GM23338 (cell line): Measurements from ENCODE around the gene MSTO1. TPM values are rescaled to one million over a fixed set of nuclear protein-coding genes. Genes with fewer than 3 reads are reported as not detected.

Experiments used
- ATAC-seq: fragments of 200-7000 bp; cut with Tn5 transposase; 3 replicates; pipeline ENCODE4 v1.9.1; 2020
- DNase-seq: peaks from one replicate; pipeline ENCODE4 v3.0.0-alpha.2; 2015; ENCODE audit warnings: low spot score
- H2AFZ ChIP-seq: fragments of 200-600 bp; sonication (generic); 2 replicates; pipeline ENCODE4 v1.8.0; 2016; ENCODE audit warnings: antibody characterized with exemption, mild to moderate bottlenecking, moderate library complexity
- H3F3A ChIP-seq: fragments of 200-600 bp; sonication (generic); replicated peaks from 2 replicates; pipeline ENCODE4 v1.8.0; 2017; ENCODE audit warnings: antibody characterized with exemption, mixed run types, low read depth
- H3K27ac ChIP-seq: fragments of 200-600 bp; sonication (generic); 2 replicates; pipeline ENCODE4 v1.6.1; 2016; ENCODE audit warnings: low read depth
- H3K27me3 ChIP-seq: fragments of 200-600 bp; sonication (generic); 2 replicates; pipeline ENCODE4 v1.8.0; 2016; ENCODE audit warnings: mild to moderate bottlenecking, mixed run types, moderate library complexity; ENCODE audit not compliant: insufficient read depth
- H3K36me3 ChIP-seq: fragments of 200-600 bp; sonication (generic); 2 replicates; pipeline ENCODE4 v1.8.0; 2016; ENCODE audit warnings: mild to moderate bottlenecking; ENCODE audit not compliant: insufficient read depth
- H3K4me1 ChIP-seq: fragments of 200-600 bp; sonication (generic); 2 replicates; pipeline ENCODE4 v1.8.0; 2016; ENCODE audit warnings: mild to moderate bottlenecking, moderate library complexity; ENCODE audit not compliant: insufficient read depth
- H3K4me2 ChIP-seq: fragments of 200-600 bp; sonication (generic); 2 replicates; pipeline ENCODE4 v1.7.1; 2017; ENCODE audit warnings: mixed run types
- H3K4me3 ChIP-seq: fragments of 200-600 bp; sonication (generic); 2 replicates; pipeline ENCODE4 v1.6.1; 2016; ENCODE audit warnings: mixed run types
- H3K79me2 ChIP-seq: fragments of 200-600 bp; sonication (generic); replicated peaks from 2 replicates; pipeline ENCODE4 v1.8.0; 2017; ENCODE audit warnings: mild to moderate bottlenecking; ENCODE audit not compliant: insufficient read depth
- H3K9me2 ChIP-seq: fragments of 200-600 bp; sonication (generic); 2 replicates; pipeline ENCODE4 v1.8.0; 2017; ENCODE audit not compliant: insufficient read depth
- H4K20me1 ChIP-seq: fragments of 200-600 bp; sonication (generic); replicated peaks from 2 replicates; pipeline ENCODE4 v1.8.0; 2017; ENCODE audit warnings: mild to moderate bottlenecking; ENCODE audit not compliant: insufficient read depth
- H3K27ac Mint-ChIP-seq: 2 replicates; pipeline ENCODE4 v1.8.0; 2020; ENCODE audit warnings: inconsistent platforms, mild to moderate bottlenecking, moderate library complexity, mixed read lengths
- H3K27me3 Mint-ChIP-seq: 3 replicates; pipeline ENCODE4 v1.8.0; 2022; ENCODE audit warnings: low read depth, mild to moderate bottlenecking, moderate library complexity, mixed read lengths, inconsistent platforms; ENCODE audit not compliant: insufficient read depth, poor library complexity
- H3K36me3 Mint-ChIP-seq: 3 replicates; pipeline ENCODE4 v1.8.0; 2021; ENCODE audit warnings: low read depth, mild to moderate bottlenecking, inconsistent platforms, moderate library complexity, mixed read lengths
- H3K4me1 Mint-ChIP-seq: 3 replicates; pipeline ENCODE4 v1.8.0; 2020; ENCODE audit warnings: mild to moderate bottlenecking, inconsistent platforms, mixed read lengths
- H3K4me3 Mint-ChIP-seq: 3 replicates; pipeline ENCODE4 v1.8.0; 2021; ENCODE audit warnings: moderate library complexity, mild to moderate bottlenecking, inconsistent platforms, mixed read lengths
- H3K9me3 Mint-ChIP-seq: 3 replicates; pipeline ENCODE4 v1.8.0; 2020; ENCODE audit warnings: moderate library complexity, mild to moderate bottlenecking, inconsistent platforms, mixed read lengths
- CREB1 ChIP-seq: fragments of 250-450 bp; sonication (Bioruptor Pico); IDR thresholded peaks from 2 replicates; pipeline ENCODE4 v1.5.0; 2020; ENCODE audit warnings: low read depth, mild to moderate bottlenecking, moderate library complexity
- EZH2phosphoT487 ChIP-seq: fragments of 200-600 bp; sonication (generic); IDR thresholded peaks from one replicate; pipeline ENCODE4 v1.8.1; 2018; ENCODE audit warnings: antibody characterized with exemption; ENCODE audit not compliant: unreplicated experiment
- JUNB ChIP-seq: IDR thresholded peaks from one replicate; pipeline ENCODE4 v1.6.1; 2016; ENCODE audit warnings: antibody characterized with exemption; ENCODE audit not compliant: unreplicated experiment
- NANOG ChIP-seq: IDR thresholded peaks from 2 replicates; pipeline ENCODE4 v1.6.1; 2016; ENCODE audit warnings: antibody characterized with exemption, borderline replicate concordance
- STAT1 ChIP-seq: IDR thresholded peaks from one replicate; pipeline ENCODE4 v1.6.1; 2016; ENCODE audit warnings: antibody characterized with exemption; ENCODE audit not compliant: unreplicated experiment
- ZNF331 ChIP-seq: fragments of 250-450 bp; sonication (Bioruptor Pico); IDR thresholded peaks from 2 replicates; pipeline ENCODE4 v1.5.0; 2020; ENCODE audit warnings: low read depth, mild to moderate bottlenecking, moderate library complexity
- polyA plus RNA-seq: library from polyadenylated mRNA; unstranded; fragments of >200 nt; fragmentation: Nextera tagmentation; extraction: Ambion mirVana; gene quantifications from 2 replicates; pipeline ENCODE4 v1.2.1, GENCODE V29; 2016
- total RNA-seq: library from RNA; depleted of rRNA; stranded (reverse); fragments of >200 nt; shearing (Covaris generic); gene quantifications from 2 replicates; pipeline ENCODE4 v1.2.3, GENCODE V29; 2014
- TF ChIP-seq, protein P1 (sequence below): IDR thresholded peaks from 2 replicates; pipeline ENCODE4 v1.6.1; 2016; ENCODE audit warnings: antibody characterized with exemption
- TF ChIP-seq, protein P2 (sequence below): IDR thresholded peaks from one replicate; pipeline ENCODE4 v1.6.1; 2018; ENCODE audit warnings: antibody characterized with exemption; ENCODE audit not compliant: unreplicated experiment

The MSTO1 gene
- total and polyA plus RNA-seq, 2 experiments from 2014 or later = 35.4 to 43.5 TPM

DNA sequence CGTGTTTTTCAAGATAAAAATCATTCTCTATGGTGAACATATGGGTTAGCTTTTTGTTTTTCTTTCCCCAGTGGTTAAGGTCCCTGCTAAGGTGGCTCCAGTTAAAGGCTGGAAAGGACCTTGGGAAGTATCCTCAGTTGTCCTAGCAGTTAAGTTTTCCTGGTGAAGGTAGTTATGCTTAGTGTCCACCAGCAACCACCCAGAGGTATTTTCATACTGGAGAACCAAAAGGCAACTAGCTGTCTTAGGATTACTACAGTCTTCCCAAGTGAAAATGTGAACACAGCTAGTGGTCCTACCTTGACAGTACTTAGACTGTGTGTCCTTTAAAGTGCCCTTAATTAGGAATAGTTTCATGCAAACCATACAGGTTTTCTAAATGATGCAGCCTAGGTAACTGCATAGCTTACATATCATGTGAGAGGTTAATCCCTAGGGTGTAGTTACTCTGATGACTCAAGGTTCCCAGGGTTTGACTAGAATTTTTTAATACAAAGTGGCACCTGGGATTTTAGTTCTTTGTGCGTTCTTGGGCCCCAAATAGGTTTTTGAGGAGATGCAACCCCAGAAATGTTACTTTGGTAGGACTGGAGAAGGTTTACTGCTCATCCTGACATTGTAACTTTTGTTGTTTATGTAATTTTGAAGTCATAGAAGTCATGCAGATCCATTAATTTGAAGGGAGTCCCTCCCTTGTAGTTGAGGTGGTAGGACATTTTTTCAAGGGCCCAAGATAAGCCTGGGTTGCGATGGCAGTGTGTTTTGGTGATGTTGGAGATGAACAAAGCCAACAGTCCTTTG lies 42.0 kb downstream of the MSTO1 start:
- peaks cover 6% of the 10 kb centered on the region for H3K27me3 Mint-ChIP-seq
- Histone ChIP-seq H3K27ac (no peak overlapping the region), H3K27me3 (no peaks in the 10 kb centered on the region), H3K4me3 (no peak overlapping the region), H2AFZ (no peak overlapping the region), H3K9me2 (0 out of 2 replicates have a peak, but pooled peaks cover 4% of the 10 kb centered on the region), H3F3A (0 out of 2 replicates have a peak, but pooled peaks cover 2% of the 10 kb centered on the region), H3K36me3 (no peaks in the 10 kb centered on the region), H4K20me1 (no peaks in the 10 kb centered on the region; the same call in 1 of the 2 replicates), H3K4me1 (no peaks in the 10 kb centered on the region), H3K79me2 (no peaks in the 10 kb centered on the region), H3K4me2 (no peak overlapping the region)
- TF ChIP-seq NANOG = no peak
- TF ChIP-seq, protein P1, sequence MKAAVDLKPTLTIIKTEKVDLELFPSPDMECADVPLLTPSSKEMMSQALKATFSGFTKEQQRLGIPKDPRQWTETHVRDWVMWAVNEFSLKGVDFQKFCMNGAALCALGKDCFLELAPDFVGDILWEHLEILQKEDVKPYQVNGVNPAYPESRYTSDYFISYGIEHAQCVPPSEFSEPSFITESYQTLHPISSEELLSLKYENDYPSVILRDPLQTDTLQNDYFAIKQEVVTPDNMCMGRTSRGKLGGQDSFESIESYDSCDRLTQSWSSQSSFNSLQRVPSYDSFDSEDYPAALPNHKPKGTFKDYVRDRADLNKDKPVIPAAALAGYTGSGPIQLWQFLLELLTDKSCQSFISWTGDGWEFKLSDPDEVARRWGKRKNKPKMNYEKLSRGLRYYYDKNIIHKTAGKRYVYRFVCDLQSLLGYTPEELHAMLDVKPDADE = no peak
- no peak for TF ChIP-seq CREB1 (CRISPR knock-in tag)
- TF ChIP-seq JUNB = no peak
- no peak for TF ChIP-seq STAT1
- no peak for TF ChIP-seq ZNF331 (CRISPR knock-in tag)
- no peak for TF ChIP-seq EZH2phosphoT487
- TF ChIP-seq, protein P2, sequence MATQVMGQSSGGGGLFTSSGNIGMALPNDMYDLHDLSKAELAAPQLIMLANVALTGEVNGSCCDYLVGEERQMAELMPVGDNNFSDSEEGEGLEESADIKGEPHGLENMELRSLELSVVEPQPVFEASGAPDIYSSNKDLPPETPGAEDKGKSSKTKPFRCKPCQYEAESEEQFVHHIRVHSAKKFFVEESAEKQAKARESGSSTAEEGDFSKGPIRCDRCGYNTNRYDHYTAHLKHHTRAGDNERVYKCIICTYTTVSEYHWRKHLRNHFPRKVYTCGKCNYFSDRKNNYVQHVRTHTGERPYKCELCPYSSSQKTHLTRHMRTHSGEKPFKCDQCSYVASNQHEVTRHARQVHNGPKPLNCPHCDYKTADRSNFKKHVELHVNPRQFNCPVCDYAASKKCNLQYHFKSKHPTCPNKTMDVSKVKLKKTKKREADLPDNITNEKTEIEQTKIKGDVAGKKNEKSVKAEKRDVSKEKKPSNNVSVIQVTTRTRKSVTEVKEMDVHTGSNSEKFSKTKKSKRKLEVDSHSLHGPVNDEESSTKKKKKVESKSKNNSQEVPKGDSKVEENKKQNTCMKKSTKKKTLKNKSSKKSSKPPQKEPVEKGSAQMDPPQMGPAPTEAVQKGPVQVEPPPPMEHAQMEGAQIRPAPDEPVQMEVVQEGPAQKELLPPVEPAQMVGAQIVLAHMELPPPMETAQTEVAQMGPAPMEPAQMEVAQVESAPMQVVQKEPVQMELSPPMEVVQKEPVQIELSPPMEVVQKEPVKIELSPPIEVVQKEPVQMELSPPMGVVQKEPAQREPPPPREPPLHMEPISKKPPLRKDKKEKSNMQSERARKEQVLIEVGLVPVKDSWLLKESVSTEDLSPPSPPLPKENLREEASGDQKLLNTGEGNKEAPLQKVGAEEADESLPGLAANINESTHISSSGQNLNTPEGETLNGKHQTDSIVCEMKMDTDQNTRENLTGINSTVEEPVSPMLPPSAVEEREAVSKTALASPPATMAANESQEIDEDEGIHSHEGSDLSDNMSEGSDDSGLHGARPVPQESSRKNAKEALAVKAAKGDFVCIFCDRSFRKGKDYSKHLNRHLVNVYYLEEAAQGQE = no peak
- H3K4me1 Mint-ChIP-seq = peaks cover 2% of the 10 kb centered on the region; the same call in 2 of the 3 replicates
- no peak overlapping the region for H3K27ac Mint-ChIP-seq
- ATAC-seq = no peak
- no peaks in the 10 kb centered on the region; the same call in 2 of the 3 replicates for H3K36me3 Mint-ChIP-seq
- H3K9me3 Mint-ChIP-seq = peaks cover 2% of the 10 kb centered on the region; the same call in 2 of the 3 replicates
- DNase-seq = no peak
- H3K4me3 Mint-ChIP-seq = no peak overlapping the region

DNA sequence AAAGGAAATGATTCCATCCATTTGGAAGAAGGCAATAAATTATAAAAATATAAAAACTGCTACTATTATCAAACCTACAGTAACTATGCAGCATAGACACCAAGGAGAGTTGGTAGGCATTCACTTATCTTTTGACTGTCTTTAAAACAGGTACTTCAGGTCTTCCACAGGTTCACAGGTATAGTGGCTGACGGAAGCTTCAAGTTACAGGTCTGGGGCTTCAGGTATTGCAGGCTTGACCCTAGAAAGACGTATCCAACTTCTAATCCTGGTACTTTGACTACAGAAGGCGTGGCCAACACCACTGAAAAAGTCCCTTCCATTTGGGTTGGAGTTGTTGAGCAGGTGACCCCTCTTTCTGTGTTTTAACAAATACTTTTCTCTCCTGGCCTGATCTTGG lies 42.9 kb downstream of the MSTO1 start:
- no peaks in the 10 kb centered on the region for H3K79me2 ChIP-seq
- TF ChIP-seq JUNB (no peak), STAT1 (no peak), EZH2phosphoT487 (no peak)
- H2AFZ ChIP-seq = no peak overlapping the region
- no peak overlapping the region for H3K27ac ChIP-seq
- no peaks in the 10 kb centered on the region; the same call in 1 of the 2 replicates for H4K20me1 ChIP-seq
- peaks cover 2% of the 10 kb centered on the region; the same call in 2 of the 3 replicates for H3K36me3 Mint-ChIP-seq
- DNase-seq = no peak
- peaks cover 6% of the 10 kb centered on the region for H3K27me3 Mint-ChIP-seq
- no peak overlapping the region for H3K4me3 Mint-ChIP-seq
- H3K27me3 ChIP-seq = no peaks in the 10 kb centered on the region
- H3F3A ChIP-seq = peaks cover 2% of the 10 kb centered on the region; the same call in 1 of the 2 replicates
- peaks cover 2% of the 10 kb centered on the region; the same call in 2 of the 3 replicates for H3K9me3 Mint-ChIP-seq
- ATAC-seq = no peak
- H3K4me3 ChIP-seq = no peak overlapping the region
- H3K4me1 Mint-ChIP-seq = peaks cover 2% of the 10 kb centered on the region; the same call in 2 of the 3 replicates
- H3K9me2 ChIP-seq = 0 out of 2 replicates have a peak, but pooled peaks cover 4% of the 10 kb centered on the region
- no peak overlapping the region for H3K27ac Mint-ChIP-seq
- H3K4me1 ChIP-seq = no peaks in the 10 kb centered on the region
- no peaks in the 10 kb centered on the region for H3K36me3 ChIP-seq
- H3K4me2 ChIP-seq = no peak overlapping the region
